Endothelial cell (in vitro differentiated cells): ENCODE measurements around the gene ABAT. TPM values are rescaled to one million over a fixed set of nuclear protein-coding genes. Genes with fewer than 3 reads are reported as not detected.
A peak's percentile ranks its signal among the peaks of the same experiment; 100 is the strongest.

Experiments used
- DNase-seq: peaks from one replicate; pipeline ENCODE4 v3.0.0; 2021; ENCODE audit warnings: low spot score
- H3K27ac Mint-ChIP-seq: one replicate; pipeline ENCODE4 v1.8.0; 2021; ENCODE audit warnings: mixed read lengths, inconsistent platforms; ENCODE audit not compliant: unreplicated experiment
- H3K27me3 Mint-ChIP-seq: one replicate; pipeline ENCODE4 v1.8.0; 2021; ENCODE audit warnings: mild to moderate bottlenecking, moderate library complexity, mixed read lengths, inconsistent platforms; ENCODE audit not compliant: unreplicated experiment
- H3K36me3 Mint-ChIP-seq: one replicate; pipeline ENCODE4 v1.8.0; 2021; ENCODE audit warnings: mild to moderate bottlenecking, low read depth, mixed read lengths, inconsistent platforms; ENCODE audit not compliant: unreplicated experiment
- H3K4me1 Mint-ChIP-seq: one replicate; pipeline ENCODE4 v1.8.0; 2021; ENCODE audit warnings: mild to moderate bottlenecking, mixed read lengths, inconsistent platforms; ENCODE audit not compliant: unreplicated experiment
- H3K4me3 Mint-ChIP-seq: one replicate; pipeline ENCODE4 v1.8.0; 2021; ENCODE audit warnings: mild to moderate bottlenecking, mixed read lengths, inconsistent platforms; ENCODE audit not compliant: unreplicated experiment
- H3K9me3 Mint-ChIP-seq: one replicate; pipeline ENCODE4 v1.8.0; 2021; ENCODE audit warnings: mixed read lengths, inconsistent platforms; ENCODE audit not compliant: unreplicated experiment
- CTCF ChIP-seq: fragments of 200-600 bp; sonication (generic); IDR thresholded peaks from one replicate; pipeline ENCODE4 v1.5.0; 2021; ENCODE audit warnings: antibody characterized with exemption; ENCODE audit not compliant: unreplicated experiment
- total RNA-seq: library from RNA; stranded (reverse); fragmentation: NEBNext Ultra II Directional; extraction: Animal tissue kit (Norgen Biotek cat#: 25700); gene quantifications from one replicate; pipeline ENCODE4 v1.2.1, GENCODE V29; 2021; ENCODE audit not compliant: unreplicated experiment

The ABAT gene
- total RNA-seq, 1 donor from 2014 or later = 1.6 TPM

- TF ChIP-seq CTCF = peak; percentile 49
- DNase-seq = peak; percentile 51
- Mint-ChIP-seq H3K36me3 (peaks cover 23% of the 10 kb centered on the region), H3K9me3 (no peaks in the 10 kb centered on the region), H3K4me3 (no peak overlapping the region), H3K27me3 (peaks cover 6% of the 10 kb centered on the region), H3K27ac (no peak overlapping the region), H3K4me1 (no peaks in the 10 kb centered on the region)
Measured at GRCh38 chr16:8634991-8635736, 39.3 kb upstream of the ABAT start.

GRCh38 chr16:8639694-8640093 lies 34.7 kb upstream of the ABAT start:
- peaks cover 53% of the 10 kb centered on the region for H3K36me3 Mint-ChIP-seq

GRCh38 chr16:8641671-8642070 lies 32.7 kb upstream of the ABAT start:
- Mint-ChIP-seq H3K9me3 (no peaks in the 10 kb centered on the region), H3K4me3 (peak overlapping the region; percentile 77), H3K4me1 (no peaks in the 10 kb centered on the region), H3K36me3 (peaks cover 65% of the 10 kb centered on the region), H3K27ac (no peak overlapping the region), H3K27me3 (peaks cover 10% of the 10 kb centered on the region)
- DNase-seq = no peak
- no peak for TF ChIP-seq CTCF

More at GRCh38 chr16:8639694-8640093, 34.7 kb upstream of the ABAT start:
- Mint-ChIP-seq H3K9me3 (no peaks in the 10 kb centered on the region), H3K27ac (no peak overlapping the region), H3K4me3 (peak overlapping the region; percentile 24), H3K4me1 (no peaks in the 10 kb centered on the region), H3K27me3 (peaks cover 8% of the 10 kb centered on the region)
- no peak for TF ChIP-seq CTCF
- DNase-seq = no peak

- peaks cover 12% of the 10 kb centered on the region for H3K27me3 Mint-ChIP-seq
- DNase-seq = no peak
- TF ChIP-seq CTCF = no peak
- no peaks in the 10 kb centered on the region for H3K9me3 Mint-ChIP-seq
- H3K4me1 Mint-ChIP-seq = no peaks in the 10 kb centered on the region
- no peak overlapping the region for H3K27ac Mint-ChIP-seq
- H3K4me3 Mint-ChIP-seq = peak overlapping the region; percentile 61
- H3K36me3 Mint-ChIP-seq = peaks cover 70% of the 10 kb centered on the region
Measured at GRCh38 chr16:8642146-8642545, 32.3 kb upstream of the ABAT start.

GRCh38 chr16:8644211-8645140 lies 29.9 kb upstream of the ABAT start:
- Mint-ChIP-seq H3K36me3 (peaks cover 65% of the 10 kb centered on the region), H3K4me1 (no peaks in the 10 kb centered on the region), H3K27ac (no peak overlapping the region), H3K27me3 (peaks cover 13% of the 10 kb centered on the region), H3K4me3 (peak overlapping the region; percentile 53), H3K9me3 (no peaks in the 10 kb centered on the region)
- no peak for DNase-seq
- no peak for TF ChIP-seq CTCF
